Keratinocyte (primary cell): Measurements from ENCODE around the gene CTF1.

Experiments used
- EZH2 ChIP-seq: IDR thresholded peaks from one replicate; pipeline ENCODE4 v1.6.1; 2012; ENCODE audit warnings: inconsistent platforms, mild to moderate bottlenecking, low read length, moderate library complexity
- TF ChIP-seq, protein P1 (sequence below), 3 experiments: IDR thresholded peaks in 1 of 3; conservative IDR thresholded peaks in 1 of 3; optimal IDR thresholded peaks in 1 of 3; 2 replicates in 2 of 3; 3 replicates in 1 of 3; pipeline versions ENCODE3 to v1.5.1; 2011; ENCODE audit warnings: low read length in 3 of 3, mild to moderate bottlenecking in 3 of 3, moderate library complexity in 2 of 3, control low read depth in 1 of 3, inconsistent platforms in 1 of 3; ENCODE audit not compliant: insufficient read depth in 2 of 3; ENCODE audit errors: extremely low read depth in 1 of 3

DNA sequence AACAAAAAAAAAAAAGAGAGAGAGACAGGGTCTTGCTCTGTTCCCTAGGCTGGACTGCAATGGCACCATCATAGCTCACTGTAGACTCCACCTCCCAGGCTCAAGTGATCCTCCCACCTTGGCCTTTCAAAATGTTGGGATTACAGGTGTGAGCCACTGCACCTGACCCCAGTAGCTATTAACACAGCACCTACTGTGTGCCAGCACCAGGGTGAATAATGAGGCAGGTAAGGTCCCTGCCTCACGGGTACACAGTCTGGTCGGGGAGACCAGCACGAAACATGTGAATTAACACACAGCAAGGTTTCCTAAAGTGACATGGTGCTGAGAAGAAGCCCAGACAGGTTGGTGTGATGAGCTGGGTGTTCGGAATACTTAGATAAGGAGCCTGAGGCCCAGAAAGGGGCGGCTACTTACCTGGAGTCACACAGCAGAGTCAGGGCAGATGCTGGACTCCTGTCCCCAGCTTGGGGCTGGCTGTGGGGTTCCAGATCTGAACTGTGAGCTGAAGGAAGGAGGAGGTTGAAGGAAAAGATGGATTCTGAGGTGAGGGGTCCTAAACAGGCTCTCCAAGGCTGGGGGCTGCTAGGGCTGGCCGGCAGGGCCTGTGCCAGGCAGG lies 16.5 kb downstream of the CTF1 start:
- TF ChIP-seq, protein P1, sequence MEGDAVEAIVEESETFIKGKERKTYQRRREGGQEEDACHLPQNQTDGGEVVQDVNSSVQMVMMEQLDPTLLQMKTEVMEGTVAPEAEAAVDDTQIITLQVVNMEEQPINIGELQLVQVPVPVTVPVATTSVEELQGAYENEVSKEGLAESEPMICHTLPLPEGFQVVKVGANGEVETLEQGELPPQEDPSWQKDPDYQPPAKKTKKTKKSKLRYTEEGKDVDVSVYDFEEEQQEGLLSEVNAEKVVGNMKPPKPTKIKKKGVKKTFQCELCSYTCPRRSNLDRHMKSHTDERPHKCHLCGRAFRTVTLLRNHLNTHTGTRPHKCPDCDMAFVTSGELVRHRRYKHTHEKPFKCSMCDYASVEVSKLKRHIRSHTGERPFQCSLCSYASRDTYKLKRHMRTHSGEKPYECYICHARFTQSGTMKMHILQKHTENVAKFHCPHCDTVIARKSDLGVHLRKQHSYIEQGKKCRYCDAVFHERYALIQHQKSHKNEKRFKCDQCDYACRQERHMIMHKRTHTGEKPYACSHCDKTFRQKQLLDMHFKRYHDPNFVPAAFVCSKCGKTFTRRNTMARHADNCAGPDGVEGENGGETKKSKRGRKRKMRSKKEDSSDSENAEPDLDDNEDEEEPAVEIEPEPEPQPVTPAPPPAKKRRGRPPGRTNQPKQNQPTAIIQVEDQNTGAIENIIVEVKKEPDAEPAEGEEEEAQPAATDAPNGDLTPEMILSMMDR (optimal IDR thresholded peaks at IDR 0.05 in 1 of 3, IDR thresholded peaks at IDR 0.05 in 1 of 3, conservative IDR thresholded peaks at IDR 0.05 in 1 of 3; ENCODE audit: extremely low read depth in 1 of 3, insufficient read depth in 2 of 3, low read length in 3 of 3) = no peak
- no peak for TF ChIP-seq EZH2
